Activated CD4-positive, alpha-beta memory T cell treated with anti-CD3 and anti-CD28 coated beads for 36 hours (primary cell): ENCODE data around the gene ABHD2. TPM values are rescaled to one million over a fixed set of nuclear protein-coding genes. Genes with fewer than 3 reads are reported as not detected.

Experiments
- CTCF ChIA-PET: fragments of 350-600 bp; sonication (Branson Sonifier 250); formaldehyde crosslinking; loops from one replicate; lab custom pipeline; 2021; ENCODE audit warnings: antibody characterized with exemption, inconsistent platforms; lab: Charles Lee
- POLR2A ChIA-PET: fragments of 350-600 bp; sonication (Branson Sonifier 250); formaldehyde crosslinking; loops from one replicate; lab custom pipeline; 2021; ENCODE audit warnings: antibody characterized with exemption; lab: Charles Lee
- DNase-seq: peaks from one replicate; pipeline ENCODE4 v3.0.0-alpha.2; 2020
- H3K27ac Mint-ChIP-seq: one replicate; pipeline ENCODE4 v1.8.0; 2021; ENCODE audit warnings: mixed read lengths
- H3K27me3 Mint-ChIP-seq: one replicate; pipeline ENCODE4 v1.8.0; 2021; ENCODE audit warnings: mixed read lengths
- H3K36me3 Mint-ChIP-seq: one replicate; pipeline ENCODE4 v1.8.0; 2021; ENCODE audit warnings: mixed read lengths
- H3K4me1 Mint-ChIP-seq: one replicate; pipeline ENCODE4 v1.8.0; 2021; ENCODE audit warnings: low read depth, mixed read lengths
- H3K4me3 Mint-ChIP-seq: one replicate; pipeline ENCODE4 v1.8.0; 2021; ENCODE audit warnings: mild to moderate bottlenecking, mixed read lengths
- H3K9me3 Mint-ChIP-seq: one replicate; pipeline ENCODE4 v1.8.0; 2021; ENCODE audit warnings: mixed read lengths
- intact Hi-C: fragments of 100-400 bp; cut with micrococcal nuclease; formaldehyde crosslinking; loops from one replicate; pipeline ENCODE4 v1.15.1; 2023
- total RNA-seq, 2 experiments: library from RNA; stranded (reverse); gene quantifications; one replicate each; pipeline ENCODE4 v1.2.3, GENCODE V29; 2021

ABHD2 gene
- total RNA-seq, 2 experiments from 2014 or later, result 36.0 to 38.5 TPM

GRCh38 chr15:89101302-89102193 lies 13.3 kb downstream of the ABHD2 start:
- no peak for DNase-seq
- H3K27ac Mint-ChIP-seq, result no peak overlapping the region
- peaks cover 3% of the 10 kb centered on the region for H3K36me3 Mint-ChIP-seq
- H3K27me3 Mint-ChIP-seq, result no peaks in the 10 kb centered on the region
- POLR2A ChIA-PET, result interaction anchor here (1.5 kb wide), 1 partner anchor 10 kb away, joined by 3 read pairs; no protein-coding TSS in a partner anchor
- peaks cover 20% of the 10 kb centered on the region for H3K4me1 Mint-ChIP-seq
- H3K9me3 Mint-ChIP-seq, result no peaks in the 10 kb centered on the region
- no peak overlapping the region for H3K4me3 Mint-ChIP-seq
- intact Hi-C loops, result no loop called here
- CTCF ChIA-PET, result interaction anchor here (0.7 to 1.3 kb wide), 5 partner anchors 22 to 106 kb away, joined by 3 to 7 read pairs (median 3); no protein-coding TSS in a partner anchor

- H3K36me3 Mint-ChIP-seq, result peaks cover 6% of the 10 kb centered on the region
- peaks cover 39% of the 10 kb centered on the region for H3K4me1 Mint-ChIP-seq
- no peaks in the 10 kb centered on the region for H3K27me3 Mint-ChIP-seq
- ChIA-PET POLR2A (no interaction called here), CTCF (interaction anchor here (0.8 to 3.0 kb wide), 5 partner anchors 9 to 74 kb away, joined by 3 to 10 read pairs (median 8); no protein-coding TSS in a partner anchor)
- H3K4me3 Mint-ChIP-seq, result no peak overlapping the region
- no peak overlapping the region for H3K27ac Mint-ChIP-seq
- no peak for DNase-seq
- intact Hi-C loops, result no loop called here
- no peaks in the 10 kb centered on the region for H3K9me3 Mint-ChIP-seq
These were observed 15.4 kb downstream of the ABHD2 start for GRCh38 chr15:89103481-89104171.

DNA sequence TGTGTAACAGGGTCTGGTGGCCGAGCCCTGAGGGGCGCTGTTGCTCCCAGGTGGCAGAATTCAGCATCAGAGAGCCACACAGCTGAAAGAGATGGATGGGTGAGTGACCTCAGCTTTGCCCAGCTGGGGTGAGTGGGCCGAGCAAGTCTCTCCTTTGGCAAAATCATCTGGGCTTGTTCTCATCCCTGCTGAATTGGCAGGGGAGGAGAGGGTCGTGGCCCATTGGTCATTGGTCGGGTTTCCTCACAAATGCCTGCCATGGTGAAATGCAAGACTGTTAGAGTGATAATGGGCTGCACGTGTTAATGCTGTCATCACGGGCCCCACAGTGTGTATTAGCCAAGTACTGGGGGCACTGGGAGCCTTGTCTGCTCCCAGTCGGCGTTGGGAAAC lies 15.9 kb downstream of the ABHD2 start:
- intact Hi-C loops, result no loop called here
- CTCF ChIA-PET, result interaction anchor here (0.8 to 3.0 kb wide), 4 partner anchors 25 to 73 kb away, joined by 3 to 10 read pairs (median 8); no protein-coding TSS in a partner anchor

DNA sequence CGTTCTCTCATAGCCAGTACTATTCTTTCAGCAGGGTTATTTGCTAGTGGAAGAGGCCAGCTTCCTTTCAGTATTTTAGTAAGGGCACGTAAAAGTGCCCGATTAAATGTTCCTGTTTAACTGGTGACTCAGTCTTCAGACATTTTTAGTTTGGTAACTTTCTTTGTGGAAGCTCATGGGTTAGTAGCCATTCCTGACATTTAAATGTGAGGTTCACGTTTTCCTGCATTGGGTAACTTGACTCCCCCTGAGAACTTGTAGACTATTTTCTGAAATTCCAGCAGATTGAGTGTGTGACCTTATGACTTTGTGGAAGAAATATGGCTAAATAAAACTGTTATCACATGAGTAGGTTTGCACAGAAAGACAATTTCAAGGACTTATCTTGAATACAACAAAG lies 16.9 kb downstream of the ABHD2 start:
- peaks cover 4% of the 10 kb centered on the region for H3K36me3 Mint-ChIP-seq
- no peaks in the 10 kb centered on the region for H3K9me3 Mint-ChIP-seq
- H3K4me3 Mint-ChIP-seq, result no peak overlapping the region
- POLR2A ChIA-PET, result no interaction called here
- intact Hi-C loops, result no loop called here
- no peak overlapping the region for H3K27ac Mint-ChIP-seq
- no peaks in the 10 kb centered on the region for H3K27me3 Mint-ChIP-seq
- CTCF ChIA-PET, result interaction anchor here (3.0 kb wide), 1 partner anchor 24 kb away, joined by 10 read pairs; no protein-coding TSS in a partner anchor
- H3K4me1 Mint-ChIP-seq, result peaks cover 38% of the 10 kb centered on the region
- no peak for DNase-seq

More for the DNA sequence above, 15.9 kb downstream of the ABHD2 start:
- DNase-seq, result no peak
- Mint-ChIP-seq H3K27ac (no peak overlapping the region), H3K36me3 (peaks cover 4% of the 10 kb centered on the region), H3K4me3 (no peak overlapping the region), H3K9me3 (no peaks in the 10 kb centered on the region), H3K27me3 (no peaks in the 10 kb centered on the region), H3K4me1 (peaks cover 39% of the 10 kb centered on the region)
- POLR2A ChIA-PET, result no interaction called here

GRCh38 chr15:89106200-89106599 lies 17.9 kb downstream of the ABHD2 start:
- ChIA-PET POLR2A (no interaction called here), CTCF (no interaction called here)
- Mint-ChIP-seq H3K36me3 (peaks cover 4% of the 10 kb centered on the region), H3K27me3 (no peaks in the 10 kb centered on the region), H3K27ac (no peak overlapping the region), H3K9me3 (no peaks in the 10 kb centered on the region), H3K4me1 (peaks cover 34% of the 10 kb centered on the region), H3K4me3 (no peak overlapping the region)
- DNase-seq, result no peak
- intact Hi-C loops, result no loop called here

- ChIA-PET CTCF (no interaction called here), POLR2A (interaction anchor here (1.0 kb wide), 1 partner anchor 11 kb away, joined by 4 read pairs; no protein-coding TSS in a partner anchor)
- peaks cover 35% of the 10 kb centered on the region for H3K4me1 Mint-ChIP-seq
- H3K36me3 Mint-ChIP-seq, result peaks cover 4% of the 10 kb centered on the region
- H3K4me3 Mint-ChIP-seq, result no peak overlapping the region
- H3K27ac Mint-ChIP-seq, result no peak overlapping the region
- no peaks in the 10 kb centered on the region for H3K27me3 Mint-ChIP-seq
- intact Hi-C loops, result no loop called here
- H3K9me3 Mint-ChIP-seq, result no peaks in the 10 kb centered on the region
- DNase-seq, result peak; percentile 12
These were observed 19.7 kb downstream of the ABHD2 start for GRCh38 chr15:89107984-89108383.

DNA sequence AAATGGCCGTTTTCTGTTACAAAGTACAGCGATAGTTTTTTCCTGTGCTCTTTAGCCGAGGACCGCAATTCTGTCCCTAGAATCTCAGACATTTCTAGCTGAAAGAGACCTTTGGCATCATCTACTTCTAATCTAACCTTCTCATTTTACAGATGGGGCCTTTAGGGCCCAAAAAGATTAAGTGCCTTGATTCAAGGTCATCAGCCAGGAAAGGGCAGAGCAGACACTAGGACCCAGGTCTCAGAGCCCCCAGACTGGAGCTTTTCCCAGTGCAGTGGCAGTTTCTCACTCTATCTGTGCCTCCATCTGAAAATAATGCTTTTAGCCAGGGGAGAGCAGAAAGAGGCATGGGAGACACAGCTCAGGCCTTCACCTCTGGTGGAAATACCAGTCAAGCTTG lies 20.6 kb downstream of the ABHD2 start:
- H3K27ac Mint-ChIP-seq, result no peak overlapping the region
- H3K4me3 Mint-ChIP-seq, result no peak overlapping the region
- peaks cover 5% of the 10 kb centered on the region for H3K36me3 Mint-ChIP-seq
- H3K27me3 Mint-ChIP-seq, result no peaks in the 10 kb centered on the region
- H3K4me1 Mint-ChIP-seq, result peaks cover 43% of the 10 kb centered on the region
- no peak for DNase-seq
- intact Hi-C loops, result no loop called here
- H3K9me3 Mint-ChIP-seq, result no peaks in the 10 kb centered on the region
- ChIA-PET POLR2A (no interaction called here), CTCF (interaction anchor here (1.1 kb wide), 1 partner anchor 21 kb away, joined by 4 read pairs; no protein-coding TSS in a partner anchor)

DNA sequence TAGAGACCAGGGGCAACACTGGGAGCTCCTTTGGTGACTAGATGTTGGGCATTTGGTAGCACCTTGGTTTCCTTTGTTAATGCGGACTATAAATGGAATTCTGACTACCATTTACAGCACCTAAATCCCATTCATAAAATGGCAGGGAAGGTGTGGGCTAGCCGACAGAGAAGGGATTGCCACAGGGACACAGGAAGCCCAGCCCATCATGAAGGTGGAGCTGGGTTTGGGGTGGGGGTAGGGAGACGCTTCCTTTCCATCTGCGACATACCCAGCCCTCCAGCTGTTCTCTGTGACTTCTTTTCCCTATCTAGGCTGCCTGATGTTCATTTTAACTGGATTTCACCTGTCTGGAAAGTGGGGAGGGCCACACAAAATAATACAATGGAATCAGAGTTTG lies 21.0 kb downstream of the ABHD2 start:
- CTCF ChIA-PET, result interaction anchor here (1.1 kb wide), 1 partner anchor 21 kb away, joined by 4 read pairs; no protein-coding TSS in a partner anchor

GRCh38 chr15:89110060-89110459 lies 21.8 kb downstream of the ABHD2 start:
- no peak for DNase-seq
- H3K9me3 Mint-ChIP-seq, result no peaks in the 10 kb centered on the region
- H3K36me3 Mint-ChIP-seq, result peaks cover 10% of the 10 kb centered on the region
- no peak overlapping the region for H3K27ac Mint-ChIP-seq
- no peaks in the 10 kb centered on the region for H3K27me3 Mint-ChIP-seq
- CTCF ChIA-PET, result no interaction called here
- H3K4me3 Mint-ChIP-seq, result no peak overlapping the region
- intact Hi-C loops, result no loop called here
- POLR2A ChIA-PET, result no interaction called here
- H3K4me1 Mint-ChIP-seq, result peaks cover 43% of the 10 kb centered on the region

More for the DNA sequence above, 21.0 kb downstream of the ABHD2 start:
- intact Hi-C loops, result no loop called here
- Mint-ChIP-seq H3K27ac (no peak overlapping the region), H3K4me3 (no peak overlapping the region), H3K36me3 (peaks cover 7% of the 10 kb centered on the region), H3K4me1 (peaks cover 43% of the 10 kb centered on the region), H3K9me3 (no peaks in the 10 kb centered on the region), H3K27me3 (no peaks in the 10 kb centered on the region)
- no peak for DNase-seq
- POLR2A ChIA-PET, result no interaction called here

GRCh38 chr15:89111352-89111751 lies 23.1 kb downstream of the ABHD2 start:
- peaks cover 43% of the 10 kb centered on the region for H3K4me1 Mint-ChIP-seq
- intact Hi-C loops, result no loop called here
- DNase-seq, result no peak
- no peaks in the 10 kb centered on the region for H3K9me3 Mint-ChIP-seq
- no peaks in the 10 kb centered on the region for H3K27me3 Mint-ChIP-seq
- no peak overlapping the region for H3K4me3 Mint-ChIP-seq
- CTCF ChIA-PET, result interaction anchor here (1.0 to 2.9 kb wide), 4 partner anchors 14 to 54 kb away, joined by 3 to 22 read pairs (median 4); no protein-coding TSS in a partner anchor
- POLR2A ChIA-PET, result interaction anchor here (0.7 kb wide), 1 partner anchor 35 kb away, joined by 3 read pairs; no protein-coding TSS in a partner anchor
- peaks cover 13% of the 10 kb centered on the region for H3K36me3 Mint-ChIP-seq
- no peak overlapping the region for H3K27ac Mint-ChIP-seq

- Mint-ChIP-seq H3K4me3 (no peak overlapping the region), H3K27ac (no peak overlapping the region), H3K9me3 (no peaks in the 10 kb centered on the region), H3K27me3 (no peaks in the 10 kb centered on the region), H3K4me1 (peaks cover 38% of the 10 kb centered on the region), H3K36me3 (peaks cover 16% of the 10 kb centered on the region)
- POLR2A ChIA-PET, result interaction anchor here (0.7 kb wide), 1 partner anchor 34 kb away, joined by 3 read pairs; no protein-coding TSS in a partner anchor
- CTCF ChIA-PET, result interaction anchor here (0.7 to 2.9 kb wide), 6 partner anchors 9 to 59 kb away, joined by 3 to 22 read pairs (median 4); no protein-coding TSS in a partner anchor
- intact Hi-C loops, result no loop called here
- DNase-seq, result no peak
These were observed 23.7 kb downstream of the ABHD2 start for GRCh38 chr15:89111961-89112340.
